ENCODE data around the gene PHLDA3.
A peak's percentile ranks its signal among the peaks of the same experiment; 100 is the strongest.

Gene PHLDA3
- total RNA-seq: 0.82 to 2.3 reads per million in 2 donors

DNA sequence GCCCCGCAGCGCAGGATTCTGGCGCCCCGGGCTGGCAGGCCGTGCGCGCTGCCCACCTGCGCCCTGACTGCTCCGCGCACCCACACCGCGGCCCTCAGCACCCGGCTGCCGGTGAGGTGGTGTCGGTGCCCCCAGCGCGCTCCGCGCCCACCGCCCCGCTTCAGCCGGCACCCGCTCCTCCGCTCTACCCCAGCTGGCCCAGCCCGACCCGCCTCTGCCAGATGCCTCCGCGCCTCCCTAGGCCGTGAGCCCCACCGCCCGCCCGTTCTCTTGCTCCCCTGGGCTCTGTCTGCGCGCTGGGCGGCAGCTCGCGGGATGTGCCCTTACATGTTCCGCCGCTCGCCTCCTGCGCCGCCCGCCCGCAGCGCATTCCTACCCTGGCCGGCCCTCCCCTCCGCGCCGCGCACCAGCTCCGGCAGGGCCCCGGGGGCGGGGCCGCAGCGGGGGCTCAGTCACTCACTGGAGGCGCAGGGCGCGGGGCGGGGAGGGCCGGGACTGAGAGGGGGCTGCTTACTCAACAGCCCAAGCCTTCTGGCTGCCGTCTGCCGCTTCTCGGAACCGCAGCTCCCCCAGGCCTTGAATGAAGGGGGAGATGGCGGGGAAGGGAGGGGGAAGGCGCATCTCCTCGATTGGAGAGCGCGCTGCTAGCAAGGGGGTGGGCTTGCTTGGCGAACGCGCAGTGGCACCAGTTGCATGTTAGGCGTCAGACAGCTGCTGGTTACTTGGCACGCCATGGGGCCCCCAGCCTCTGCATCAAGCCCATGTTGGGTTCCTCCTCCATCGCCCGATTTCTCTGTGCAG, at the start of gene PHLDA3:
TSS of gene PHLDA3 (minus strand) at position 345 of the 801 bp plus-strand sequence. CDS start 402 bp downstream, outside the sequence.
- DNase-seq: no peak

GRCh38 chr1:201518071-201518470, 49.1 kb upstream of the PHLDA3 start:
- DNase-seq: no peak

DNA sequence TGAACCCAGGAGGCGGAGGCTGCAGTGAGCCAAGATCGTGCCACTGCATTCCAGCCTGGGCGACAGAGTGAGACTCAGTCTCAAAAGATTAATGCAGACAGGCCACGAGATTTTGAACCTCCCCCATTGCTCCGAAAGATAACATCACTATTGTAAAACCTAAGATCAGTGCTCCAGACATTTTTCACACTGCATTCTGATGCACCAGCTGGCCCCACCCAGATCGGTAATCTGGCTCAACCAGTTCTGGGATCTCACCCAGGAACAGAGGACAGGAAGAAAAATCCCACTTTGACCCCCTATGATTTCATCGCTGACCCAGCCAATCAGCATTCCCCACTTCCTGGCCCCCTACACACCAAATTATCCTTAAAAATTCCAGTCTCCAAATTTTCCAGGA, 48.6 kb upstream of the PHLDA3 start:
- no peak for DNase-seq

DNA sequence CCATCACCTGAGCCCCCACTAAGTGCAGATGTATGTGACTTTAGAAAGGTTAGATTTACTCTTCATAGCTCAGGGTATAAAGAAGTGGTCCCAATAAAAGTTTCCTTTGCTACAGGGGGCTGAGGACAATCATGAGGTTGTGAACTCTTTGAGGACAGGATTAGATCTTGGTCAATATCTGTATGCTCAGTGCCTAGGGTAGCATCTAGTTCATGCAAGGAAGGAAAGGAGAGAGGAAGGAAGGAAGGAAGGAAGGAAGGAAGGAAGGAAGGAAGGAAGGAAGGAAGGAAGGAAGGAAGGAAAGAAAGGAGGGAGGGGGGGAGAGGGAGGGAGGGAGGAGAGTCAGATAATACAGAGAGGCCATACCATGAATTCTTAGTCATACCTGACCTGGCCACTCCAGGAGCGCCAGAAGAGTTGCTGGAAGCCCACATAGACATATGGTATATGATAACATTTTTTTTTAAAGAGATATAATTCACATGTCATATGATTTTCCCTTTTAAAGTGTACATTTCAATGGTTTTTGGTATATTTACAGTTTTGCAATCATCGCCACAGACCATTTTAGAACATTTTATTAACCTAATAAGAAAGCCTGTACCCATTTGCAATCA, 47.6 kb upstream of the PHLDA3 start:
- no peak for DNase-seq

DNA sequence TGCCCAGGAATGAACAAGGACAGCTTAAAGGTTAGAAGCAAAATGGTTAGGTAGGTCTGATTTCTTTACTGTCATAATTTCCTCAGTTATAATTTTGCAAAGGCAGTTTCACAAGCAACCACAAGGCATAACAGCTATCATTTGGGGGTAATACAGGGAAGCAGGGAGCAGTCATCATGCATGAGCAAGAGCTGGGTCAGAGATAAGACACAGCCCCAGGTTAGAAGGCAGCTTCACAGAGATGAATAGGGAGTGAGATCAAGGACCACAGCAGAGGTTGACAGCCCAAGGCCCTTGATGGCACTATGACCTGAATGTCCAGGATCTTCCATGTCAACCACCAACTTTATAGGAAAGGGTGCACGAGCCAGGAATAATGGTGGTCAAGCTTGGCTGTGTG, 46.9 kb upstream of the PHLDA3 start:
- no peak for DNase-seq

- DNase-seq: no peak
Observed at GRCh38 chr1:201515062-201515750, 46.2 kb upstream of the PHLDA3 start.

- no peak for DNase-seq
Observed at GRCh38 chr1:201514466-201514865, 45.5 kb upstream of the PHLDA3 start.

DNA sequence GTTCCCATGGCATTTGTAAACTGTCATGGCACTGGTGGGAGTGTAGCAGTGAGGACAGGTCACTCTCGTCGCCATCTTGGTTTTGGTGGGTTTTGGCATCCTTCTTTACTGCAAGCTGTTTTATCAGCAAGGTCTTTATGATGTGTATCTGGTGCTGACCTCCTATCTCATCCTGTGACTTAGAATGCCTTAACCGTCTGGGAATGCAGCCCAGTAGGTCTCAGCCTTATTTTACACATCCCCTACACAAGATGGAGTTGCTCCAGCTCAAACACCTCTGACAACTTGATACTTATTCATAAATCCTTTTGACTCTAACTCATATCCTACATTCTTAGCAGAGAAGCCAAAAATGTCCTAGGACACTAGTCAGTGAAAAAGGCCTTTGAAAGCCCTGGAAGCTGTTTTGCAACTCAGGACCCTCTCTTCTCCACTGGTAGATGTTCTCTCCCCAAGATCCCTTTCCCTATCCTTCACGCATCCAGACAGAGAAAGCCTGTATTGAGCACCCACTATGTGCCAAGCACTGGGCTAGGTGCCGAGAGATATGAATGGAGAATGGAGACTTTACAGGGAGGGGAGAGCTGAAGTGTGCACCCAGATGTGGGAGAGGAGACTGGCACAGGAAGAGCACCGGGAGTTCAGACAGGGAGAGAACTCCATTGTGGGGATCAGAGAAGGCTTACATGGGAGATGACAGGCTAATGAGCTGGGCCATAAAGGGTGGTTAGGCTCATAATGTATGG, 44.7 kb upstream of the PHLDA3 start:
- DNase-seq: no peak

DNA sequence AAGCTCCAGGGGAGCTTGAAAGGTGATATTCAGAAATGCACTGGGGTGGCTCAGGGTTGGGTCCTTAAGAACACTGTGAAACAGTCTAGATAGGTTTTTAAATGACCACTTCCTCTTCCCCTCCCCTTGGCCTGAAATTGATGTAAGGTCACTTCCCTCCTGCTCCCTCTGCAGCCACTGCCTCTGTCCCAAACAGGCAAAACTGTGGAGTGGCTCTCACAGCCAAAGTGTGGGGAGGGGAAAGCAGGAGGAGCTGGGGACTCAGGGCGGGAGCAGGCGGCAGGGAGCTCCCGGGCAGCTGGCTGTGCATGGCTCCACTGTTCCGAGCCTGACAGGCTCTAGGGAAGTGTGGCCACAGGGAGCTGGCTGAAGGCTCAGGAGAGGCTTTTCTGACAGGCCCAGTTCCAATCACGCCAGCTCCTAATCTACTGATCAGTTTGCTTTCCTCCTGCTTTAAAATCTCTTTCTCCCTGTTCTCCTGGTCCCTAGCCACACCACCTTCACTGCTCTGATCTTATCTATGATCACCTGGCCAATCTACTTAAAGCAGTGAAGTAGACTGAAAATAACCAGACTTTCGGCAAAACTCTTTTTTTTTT, 43.1 kb upstream of the PHLDA3 start:
- no peak for DNase-seq

- no peak for DNase-seq
Observed at GRCh38 chr1:201511396-201511940, 42.5 kb upstream of the PHLDA3 start.

DNA sequence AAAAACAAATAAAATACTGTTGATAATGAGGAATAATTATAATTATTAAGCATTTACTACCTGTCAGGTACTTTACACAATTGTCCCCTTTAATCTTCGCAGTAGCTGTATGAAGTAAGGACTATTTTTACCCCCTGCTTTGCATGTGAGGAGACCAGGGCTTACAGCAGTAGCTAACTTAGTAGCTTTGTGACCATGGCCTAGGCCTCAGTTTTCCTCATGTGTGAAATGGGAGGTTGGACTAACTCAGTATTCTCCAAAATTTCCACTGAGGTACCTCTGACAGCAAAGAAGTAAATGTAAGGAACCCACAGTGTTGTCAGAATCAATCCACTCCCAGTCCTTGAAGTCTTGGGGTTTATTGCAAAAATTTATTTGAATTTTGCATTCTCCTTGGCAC, 41.7 kb upstream of the PHLDA3 start:
- DNase-seq: no peak

DNA sequence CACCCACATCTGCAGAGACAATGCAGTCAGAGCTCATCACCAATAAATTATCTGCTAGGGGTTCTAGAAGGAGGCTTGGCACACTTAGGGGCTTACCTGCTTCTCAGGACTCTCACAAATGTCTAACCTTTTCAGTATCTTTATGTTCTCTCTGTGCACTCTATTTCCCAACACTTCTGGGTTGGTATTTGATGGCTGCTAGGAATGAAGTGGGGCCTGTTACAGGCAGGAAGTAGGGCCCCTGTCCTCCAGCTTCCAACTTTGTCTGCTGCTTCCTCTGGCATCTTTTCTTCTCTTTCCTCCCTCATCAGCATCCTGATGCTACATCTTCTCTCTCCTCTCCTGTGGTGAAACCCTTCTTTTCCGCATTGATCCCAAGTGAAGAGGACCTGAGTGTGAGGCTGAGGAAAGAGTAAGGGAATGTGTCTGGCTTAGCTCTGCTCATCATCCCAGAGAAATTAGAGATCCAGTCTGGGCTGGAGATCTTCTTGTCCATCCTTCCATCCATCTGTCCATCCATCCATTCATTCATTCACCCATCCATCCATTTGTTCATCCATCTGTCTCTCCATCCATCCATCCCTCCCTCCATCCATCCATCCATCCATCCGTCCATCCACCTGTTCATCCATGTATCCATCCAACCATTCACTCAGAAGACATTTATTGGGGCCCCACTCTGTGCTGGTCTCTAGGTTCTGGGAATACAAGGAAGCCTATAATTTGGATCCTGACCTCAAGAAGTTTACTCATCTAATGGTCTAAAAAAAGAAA, 40.8 kb upstream of the PHLDA3 start:
- DNase-seq: no peak

GRCh38 chr1:201508809-201509208, 39.8 kb upstream of the PHLDA3 start:
- DNase-seq: no peak

- no peak for DNase-seq
Observed at GRCh38 chr1:201507360-201507675, 38.3 kb upstream of the PHLDA3 start.

- DNase-seq: peak; percentile 62
Observed at GRCh38 chr1:201506557-201507359, 37.8 kb upstream of the PHLDA3 start, which contains the start of gene CSRP1. Gene CSRP1, minus strand, starts transcription at chr1:201507123. Its CDS starts 10,820 bp downstream, at chr1:201496303.

- DNase-seq: no peak
Observed at GRCh38 chr1:201506092-201506491, 37.1 kb upstream of the PHLDA3 start.

GRCh38 chr1:201505503-201505890, 36.5 kb upstream of the PHLDA3 start:
- DNase-seq: no peak

DNA sequence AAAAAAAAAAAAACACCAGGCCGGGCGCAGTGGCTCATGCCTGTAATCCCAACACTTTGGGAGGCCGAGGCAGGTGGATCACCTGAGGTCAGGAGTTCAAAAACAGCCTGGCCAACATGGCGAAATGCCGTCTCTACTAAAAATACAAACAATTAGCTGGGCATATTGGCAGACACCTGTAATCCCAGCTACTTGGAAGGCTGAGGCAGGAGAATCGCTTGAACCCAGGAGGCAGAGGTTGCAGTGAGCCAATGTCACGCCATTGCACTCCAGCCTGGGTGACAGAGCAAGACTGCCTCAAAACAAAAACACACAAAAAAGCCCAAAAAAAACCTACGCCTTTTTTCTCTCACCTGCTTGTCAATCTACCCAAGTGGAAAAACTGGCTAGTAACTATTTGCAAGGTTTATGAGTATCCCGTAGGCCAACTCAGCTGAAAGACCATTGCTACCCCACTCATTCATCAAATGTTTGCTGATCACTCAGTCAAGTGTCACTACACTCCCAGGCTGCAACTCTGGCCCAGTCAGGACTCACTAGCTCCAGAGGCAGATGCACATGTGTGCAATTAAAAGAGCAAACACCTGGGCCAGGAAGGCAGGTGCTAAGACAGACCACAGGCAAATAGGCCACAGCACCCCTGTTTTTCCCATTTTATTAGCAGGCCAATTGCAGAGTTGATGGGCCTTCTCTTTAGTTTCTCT, 36.0 kb upstream of the PHLDA3 start:
- no peak for DNase-seq

DNA sequence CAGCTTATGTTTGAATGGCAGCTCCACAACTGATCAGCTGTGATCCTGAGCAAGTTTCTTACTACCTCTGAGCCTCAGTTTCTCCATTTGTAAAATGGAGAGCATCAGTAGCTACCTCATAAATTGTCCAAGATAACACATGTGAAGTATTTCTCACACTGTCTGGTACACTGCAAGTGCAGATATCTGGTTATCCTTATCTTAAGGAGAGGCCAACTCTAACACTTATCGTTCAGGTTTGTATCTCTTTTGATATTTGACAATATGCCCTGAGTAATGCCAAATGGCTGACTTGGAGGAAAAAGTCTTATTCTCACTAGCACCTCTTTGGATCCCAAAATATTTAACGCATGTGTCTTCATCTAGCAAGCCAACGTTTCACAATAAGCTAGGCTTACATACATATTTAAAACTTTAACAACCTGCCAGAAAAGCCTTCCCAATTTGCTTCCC, 35.2 kb upstream of the PHLDA3 start:
- DNase-seq: no peak

All from activated gamma-delta T cell (primary cell).